HG03175 (cell line): ENCODE results near the gene RHBDF2.

Experiments used
- ATAC-seq: cut with Tn5 transposase; IDR thresholded peaks from one replicate; pipeline ENCODE4 v1.9.1; 2021; ENCODE audit warnings: mild to moderate bottlenecking, moderate library complexity; ENCODE audit not compliant: unreplicated experiment

The RHBDF2 gene

GRCh38 chr17:76484228-76484725 lies 16.9 kb downstream of the RHBDF2 start:
- no peak for ATAC-seq

GRCh38 chr17:76481071-76481655 lies 20.1 kb downstream of the RHBDF2 start:
- ATAC-seq, result peak; percentile 55

- ATAC-seq, result peak; percentile 12
Measured at GRCh38 chr17:76480632-76481031, 20.6 kb downstream of the RHBDF2 start.

GRCh38 chr17:76479515-76480060 lies 21.6 kb downstream of the RHBDF2 start:
- no peak for ATAC-seq

GRCh38 chr17:76478730-76479514 lies 22.3 kb downstream of the RHBDF2 start:
- ATAC-seq, result no peak

GRCh38 chr17:76478097-76478496 lies 23.1 kb downstream of the RHBDF2 start:
- ATAC-seq, result no peak

- no peak for ATAC-seq
Measured at GRCh38 chr17:76477576-76477975, 23.6 kb downstream of the RHBDF2 start.

GRCh38 chr17:76476736-76477135 lies 24.5 kb downstream of the RHBDF2 start:
- ATAC-seq, result no peak

- no peak for ATAC-seq
Measured at GRCh38 chr17:76475302-76475701, 25.9 kb downstream of the RHBDF2 start.

- ATAC-seq, result no peak
Measured at GRCh38 chr17:76474894-76475293, 26.3 kb downstream of the RHBDF2 start.

- no peak for ATAC-seq
Measured at GRCh38 chr17:76474238-76474637, 27.0 kb downstream of the RHBDF2 start.

GRCh38 chr17:76473541-76473985 lies 27.7 kb downstream of the RHBDF2 start:
- ATAC-seq, result no peak

- no peak for ATAC-seq
Measured at GRCh38 chr17:76472726-76473125, 28.5 kb downstream of the RHBDF2 start.

GRCh38 chr17:76472258-76472645 lies 29.0 kb downstream of the RHBDF2 start:
- ATAC-seq, result no peak

- ATAC-seq, result no peak
Measured at GRCh38 chr17:76471498-76472257, 29.5 kb downstream of the RHBDF2 start.

- ATAC-seq, result no peak
Measured at GRCh38 chr17:76469991-76470739, 31.1 kb downstream of the RHBDF2 start.

GRCh38 chr17:76469076-76469990 lies 31.9 kb downstream of the RHBDF2 start:
- no peak for ATAC-seq

- no peak for ATAC-seq
Measured at GRCh38 chr17:76468634-76469010, 32.6 kb downstream of the RHBDF2 start.

- ATAC-seq, result no peak
Measured at GRCh38 chr17:76467809-76468633, 33.2 kb downstream of the RHBDF2 start.
